Measurements from ENCODE around the gene FAM107B. TPM values are rescaled to one million over a fixed set of nuclear protein-coding genes. Genes with fewer than 3 reads are reported as not detected.

FAM107B gene
- total and polyA plus RNA-seq, 11 donors = 1.9 to 27.6 (median 4.9) TPM

- no peak for DNase-seq
Observed at GRCh38 chr10:14667781-14668180, 106.9 kb downstream of the FAM107B start.

GRCh38 chr10:14667280-14667679 lies 107.4 kb downstream of the FAM107B start:
- intact Hi-C loops (cut with DNase I) = no loop called here
- ATAC-seq = no peak

More at GRCh38 chr10:14667781-14668180, 106.9 kb downstream of the FAM107B start:
- Histone ChIP-seq H3K27me3 (no peaks in the 10 kb centered on the region), H3K36me3 (no peaks in the 10 kb centered on the region), H3K9me3 (peaks cover 0 to 2% (median 0%) of the 10 kb centered on the region in 12 donors), H3K4me3 (no peak overlapping the region), H3K27ac (no peak overlapping the region), H3K4me1 (peaks cover 0 to 13% (median 0%) of the 10 kb centered on the region in 12 donors)
- TF ChIP-seq, protein P1, sequence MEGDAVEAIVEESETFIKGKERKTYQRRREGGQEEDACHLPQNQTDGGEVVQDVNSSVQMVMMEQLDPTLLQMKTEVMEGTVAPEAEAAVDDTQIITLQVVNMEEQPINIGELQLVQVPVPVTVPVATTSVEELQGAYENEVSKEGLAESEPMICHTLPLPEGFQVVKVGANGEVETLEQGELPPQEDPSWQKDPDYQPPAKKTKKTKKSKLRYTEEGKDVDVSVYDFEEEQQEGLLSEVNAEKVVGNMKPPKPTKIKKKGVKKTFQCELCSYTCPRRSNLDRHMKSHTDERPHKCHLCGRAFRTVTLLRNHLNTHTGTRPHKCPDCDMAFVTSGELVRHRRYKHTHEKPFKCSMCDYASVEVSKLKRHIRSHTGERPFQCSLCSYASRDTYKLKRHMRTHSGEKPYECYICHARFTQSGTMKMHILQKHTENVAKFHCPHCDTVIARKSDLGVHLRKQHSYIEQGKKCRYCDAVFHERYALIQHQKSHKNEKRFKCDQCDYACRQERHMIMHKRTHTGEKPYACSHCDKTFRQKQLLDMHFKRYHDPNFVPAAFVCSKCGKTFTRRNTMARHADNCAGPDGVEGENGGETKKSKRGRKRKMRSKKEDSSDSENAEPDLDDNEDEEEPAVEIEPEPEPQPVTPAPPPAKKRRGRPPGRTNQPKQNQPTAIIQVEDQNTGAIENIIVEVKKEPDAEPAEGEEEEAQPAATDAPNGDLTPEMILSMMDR (IDR thresholded peaks at IDR 0.05) = no peak
- TF ChIP-seq POLR2A (IDR thresholded peaks at IDR 0.05) = no peak
- 94 to 96% (median 95%) methylated on average over 4 of the region's 4 CpGs for WGBS, 4 donors
- ATAC-seq = no peak
- intact Hi-C loops (cut with DNase I) = no loop called here

GRCh38 chr10:14665865-14666857 lies 108.5 kb downstream of the FAM107B start:
- WGBS, 4 donors = 84 to 86% (median 85%) methylated on average over 6 of the region's 6 CpGs
- peaks cover 0 to 2% (median 0%) of the 10 kb centered on the region in 12 donors for H3K9me3 ChIP-seq
- DNase-seq (no peak), ATAC-seq (no peak)
- no peaks in the 10 kb centered on the region for H3K36me3 ChIP-seq
- H3K27me3 ChIP-seq = no peaks in the 10 kb centered on the region
- H3K4me1 ChIP-seq = peaks cover 0 to 15% (median 0%) of the 10 kb centered on the region in 12 donors
- no peak overlapping the region for H3K27ac ChIP-seq
- TF ChIP-seq POLR2A (IDR thresholded peaks at IDR 0.05) = no peak
- TF ChIP-seq, protein P1 (IDR thresholded peaks at IDR 0.05) = no peak
- no peak overlapping the region for H3K4me3 ChIP-seq
- intact Hi-C loops (cut with DNase I) = no loop called here

More at GRCh38 chr10:14667280-14667679, 107.4 kb downstream of the FAM107B start:
- peaks cover 0 to 13% (median 0%) of the 10 kb centered on the region in 12 donors for H3K4me1 ChIP-seq
- H3K27me3 ChIP-seq = no peaks in the 10 kb centered on the region
- H3K9me3 ChIP-seq = peaks cover 0 to 2% (median 0%) of the 10 kb centered on the region in 12 donors
- no peak overlapping the region for H3K4me3 ChIP-seq
- H3K27ac ChIP-seq = no peak overlapping the region
- WGBS, 4 donors = 51 to 67% (median 62%) methylated on average over 6 of the region's 6 CpGs
- TF ChIP-seq, protein P1 (IDR thresholded peaks at IDR 0.05) = no peak
- DNase-seq = no peak
- no peaks in the 10 kb centered on the region for H3K36me3 ChIP-seq

GRCh38 chr10:14665304-14665703 lies 109.4 kb downstream of the FAM107B start:
- H3K4me1 ChIP-seq = peaks cover 0 to 18% (median 0%) of the 10 kb centered on the region in 12 donors
- no peak for DNase-seq
- no peaks in the 10 kb centered on the region for H3K36me3 ChIP-seq
- H3K4me3 ChIP-seq = no peak overlapping the region
- H3K9me3 ChIP-seq = peaks cover 0 to 2% (median 0%) of the 10 kb centered on the region in 12 donors
- no peaks in the 10 kb centered on the region for H3K27me3 ChIP-seq
- WGBS, 4 donors = 0 to 7% (median 3%) methylated on average over 1 of the region's 1 CpG
- TF ChIP-seq, protein P1 (IDR thresholded peaks at IDR 0.05) = no peak
- TF ChIP-seq POLR2A (IDR thresholded peaks at IDR 0.05) = no peak
- intact Hi-C loops (cut with DNase I) = no loop called here
- peak in 1 of 4 donors; percentile 31 for ATAC-seq
- H3K27ac ChIP-seq = no peak overlapping the region

All from heart left ventricle (tissue), 16 donors.